Effector memory CD8-positive, alpha-beta T cell (primary cell): ENCODE results near the gene USE1.

Experiments used
- ATAC-seq: fragments of 150-1000 bp; cut with Tn5 transposase; replicated peaks from 2 replicates; pipeline ENCODE4 v1.10.0; 2021; ENCODE audit warnings: mild to moderate bottlenecking, moderate library complexity
- DNase-seq, 3 experiments: peaks; one replicate each; pipeline ENCODE4 v3.0.0; 2021
- H3K27ac Mint-ChIP-seq, 2 donors: one replicate each; pipeline ENCODE4 v1.8.0; 2022; ENCODE audit warnings: mild to moderate bottlenecking in 2 of 2, mixed read lengths in 2 of 2, moderate library complexity in 2 of 2
- H3K27me3 Mint-ChIP-seq, 2 donors: one replicate each; pipeline ENCODE4 v1.8.0; 2022; ENCODE audit warnings: mixed read lengths in 2 of 2
- H3K36me3 Mint-ChIP-seq: one replicate; pipeline ENCODE4 v1.8.0; 2022; ENCODE audit warnings: mild to moderate bottlenecking, moderate library complexity, mixed read lengths; ENCODE audit not compliant: insufficient read depth
- H3K4me1 Mint-ChIP-seq, 2 donors: one replicate each; pipeline ENCODE4 v1.8.0; 2022; ENCODE audit warnings: low read depth in 2 of 2, mixed read lengths in 2 of 2
- H3K4me3 Mint-ChIP-seq, 2 donors: one replicate each; pipeline ENCODE4 v1.8.0; 2022; ENCODE audit warnings: mild to moderate bottlenecking in 2 of 2, mixed read lengths in 2 of 2, moderate library complexity in 2 of 2
- H3K9me3 Mint-ChIP-seq, 2 donors: one replicate each; pipeline ENCODE4 v1.8.0; 2022; ENCODE audit warnings: mixed read lengths in 2 of 2

USE1 gene

DNA sequence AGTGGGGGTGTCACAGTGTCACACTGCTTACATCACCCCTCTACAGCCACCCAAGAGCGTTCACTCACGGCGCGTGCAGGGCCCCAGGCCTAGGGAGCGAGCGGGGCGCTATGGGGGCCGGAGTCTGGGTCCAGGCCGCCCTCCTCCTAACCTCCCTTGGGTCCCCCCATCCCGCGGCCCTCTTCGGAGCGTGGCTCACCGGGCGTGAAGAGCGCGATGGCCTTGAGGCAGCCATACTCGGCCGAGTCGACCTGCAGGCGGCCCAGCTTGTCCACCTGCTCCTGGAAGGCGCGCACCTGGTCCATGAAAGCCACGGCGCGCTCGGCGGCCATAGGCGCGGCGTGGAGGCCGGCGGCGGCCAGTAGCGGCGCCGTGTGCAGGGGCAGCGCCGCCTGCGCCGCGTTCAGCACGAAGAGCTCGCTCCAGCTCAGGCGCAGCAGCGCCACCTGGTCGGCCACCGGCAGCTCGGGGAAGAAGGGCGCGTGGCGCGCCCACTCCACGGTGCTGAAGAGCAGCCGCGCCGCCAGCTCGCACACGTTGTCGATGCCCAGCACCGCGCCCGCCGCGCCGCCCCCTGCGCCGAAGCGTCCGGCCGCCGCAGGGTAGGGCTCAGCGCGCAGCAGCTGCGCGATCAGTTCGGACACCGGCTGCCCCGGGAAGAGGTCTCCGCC, 20.3 kb downstream of the USE1 start:
- Mint-ChIP-seq H3K9me3 (no peaks in the 10 kb centered on the region), H3K27me3 (no peaks in the 10 kb centered on the region), H3K36me3 (peaks cover 9% of the 10 kb centered on the region), H3K4me1 (peaks cover 6% of the 10 kb centered on the region in 2 donors), H3K27ac (peak overlapping the region in 1 of 2 donors; percentile 16), H3K4me3 (peak overlapping the region; percentile 70 to 80)
- peak; percentile 93 for ATAC-seq
- DNase-seq: peak; percentile 61 to 71 (median 65)

DNA sequence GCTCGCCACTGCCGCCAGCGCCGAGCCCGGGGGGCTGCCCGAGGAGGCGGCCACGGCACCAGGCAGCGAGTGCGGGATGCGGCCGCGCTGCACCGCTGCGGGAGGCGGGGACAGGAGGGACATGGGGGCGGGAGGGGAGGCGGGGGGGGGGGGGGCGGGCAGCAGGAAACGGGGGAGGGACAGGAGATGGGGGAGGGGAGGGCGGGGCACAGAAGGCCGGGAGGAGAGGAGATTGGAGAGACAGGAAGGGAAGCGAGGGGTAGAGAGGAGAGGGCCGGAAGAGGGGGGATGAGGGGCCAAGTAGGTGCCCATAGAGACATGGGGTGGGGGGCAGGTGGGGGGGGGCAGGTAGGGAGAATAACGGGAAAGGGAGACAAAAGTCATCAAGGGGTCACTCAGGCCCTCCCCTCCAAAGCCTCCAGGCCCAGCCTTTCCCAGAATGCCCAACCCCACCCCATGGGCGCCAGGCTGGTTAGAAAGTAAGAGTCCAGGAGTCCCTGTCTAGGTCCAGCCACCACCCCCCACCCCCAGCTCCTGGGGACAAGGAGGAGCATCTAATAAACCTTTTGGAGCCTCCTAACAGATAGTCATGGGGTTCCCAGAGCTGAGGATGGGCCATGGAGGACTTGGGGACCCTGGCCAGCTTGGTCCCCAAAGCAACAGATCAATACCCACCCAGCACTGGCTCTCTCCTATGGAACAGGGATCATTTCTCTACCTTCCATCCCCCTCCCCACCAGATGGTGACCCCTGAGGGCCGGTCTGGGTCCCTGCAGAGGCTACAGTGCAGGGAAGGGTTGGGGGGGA, 21.0 kb downstream of the USE1 start:
- Mint-ChIP-seq H3K9me3 (no peaks in the 10 kb centered on the region), H3K4me1 (peaks cover 6% of the 10 kb centered on the region in 2 donors), H3K4me3 (peak overlapping the region; percentile 70 to 80), H3K36me3 (peaks cover 9% of the 10 kb centered on the region), H3K27ac (no peak overlapping the region), H3K27me3 (no peaks in the 10 kb centered on the region)
- DNase-seq (no peak), ATAC-seq (peak; percentile 30)

DNA sequence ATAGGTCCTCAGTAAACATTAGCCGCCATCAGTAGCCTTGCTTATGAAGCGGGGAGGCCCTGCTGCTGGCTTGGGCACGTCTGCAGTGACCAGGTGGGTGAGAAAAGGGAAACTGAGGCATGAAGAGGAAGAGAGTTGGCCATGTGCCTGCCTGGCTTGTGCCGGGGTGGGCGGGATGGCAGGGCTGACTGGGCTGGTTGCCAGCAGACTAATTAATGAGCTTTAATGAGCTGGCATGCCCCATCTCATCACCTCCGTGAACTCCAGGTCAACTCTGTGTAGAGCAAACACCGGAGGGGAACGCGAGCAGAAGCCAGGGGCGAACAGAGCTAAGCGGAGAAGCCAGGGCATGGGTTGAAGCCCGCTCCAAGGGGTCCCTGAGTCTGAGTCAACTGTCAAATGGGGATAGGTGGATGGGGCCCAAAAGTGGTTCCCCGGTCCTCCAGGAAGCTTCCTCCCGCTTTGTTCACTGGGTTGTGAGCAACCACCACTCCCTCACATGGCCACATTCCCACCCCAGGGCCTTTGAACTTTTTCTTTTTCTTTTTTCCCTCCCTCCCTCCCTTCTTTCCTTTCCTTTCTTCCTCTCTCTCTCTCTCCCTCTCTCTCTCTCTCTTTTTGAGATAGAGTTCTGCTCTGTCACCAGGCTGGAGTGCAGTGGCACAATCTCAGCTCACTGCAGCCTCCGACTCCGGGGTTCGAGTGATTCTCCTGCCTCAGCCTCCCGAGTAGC, 21.8 kb downstream of the USE1 start:
- Mint-ChIP-seq H3K36me3 (peaks cover 9% of the 10 kb centered on the region), H3K9me3 (no peaks in the 10 kb centered on the region), H3K27me3 (no peaks in the 10 kb centered on the region), H3K4me1 (peaks cover 6 to 8% of the 10 kb centered on the region in 2 donors), H3K27ac (no peak overlapping the region), H3K4me3 (peak overlapping the region; percentile 70 to 80)
- ATAC-seq: no peak
- no peak for DNase-seq

DNA sequence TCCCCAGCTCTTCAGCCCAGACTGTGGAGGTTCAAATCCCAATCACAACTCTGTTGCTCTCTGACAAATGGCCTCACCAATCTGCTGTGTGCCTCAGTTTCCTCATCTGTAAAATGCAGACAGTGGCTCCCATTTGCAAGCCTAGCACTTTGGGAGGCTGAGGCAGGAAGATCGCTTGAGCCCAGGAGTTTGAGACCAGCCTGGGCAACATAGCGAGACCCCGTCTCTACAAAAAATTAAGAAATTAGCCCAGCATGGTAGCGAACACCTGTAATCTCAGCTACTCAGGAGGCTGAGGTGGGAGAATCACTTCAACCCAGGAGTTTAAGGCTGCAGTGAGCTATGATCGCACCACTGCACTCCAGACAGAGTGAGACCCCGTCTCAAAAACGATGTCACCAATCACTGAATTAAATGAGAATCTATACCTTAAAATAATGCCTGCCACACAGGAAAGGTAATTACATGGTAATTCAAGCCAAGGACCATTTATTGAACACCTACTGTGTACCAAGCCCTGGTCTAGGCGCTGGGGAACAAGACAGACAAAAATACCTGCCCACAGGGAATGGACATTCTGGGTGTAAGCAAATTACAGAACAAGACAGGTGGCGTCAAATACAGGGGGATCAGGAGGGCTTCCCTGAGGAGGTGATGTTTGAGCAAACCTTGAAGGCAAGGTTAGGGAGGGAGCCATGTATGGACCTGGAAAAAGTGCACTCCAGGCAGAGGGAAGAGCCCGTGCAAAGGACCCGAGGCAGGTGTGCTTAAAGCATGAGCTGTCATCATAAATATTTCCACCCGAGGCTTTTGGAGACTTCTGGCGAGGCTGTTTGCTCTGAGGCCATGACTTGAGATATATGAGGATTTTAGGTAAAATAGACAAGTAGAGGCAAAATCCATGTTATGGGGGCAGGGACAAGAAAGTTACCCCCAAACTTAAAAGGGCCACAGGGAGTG, 22.9 kb downstream of the USE1 start:
- H3K36me3 Mint-ChIP-seq: peaks cover 9% of the 10 kb centered on the region
- H3K27me3 Mint-ChIP-seq: no peaks in the 10 kb centered on the region
- peak overlapping the region; percentile 22 to 33 for H3K4me3 Mint-ChIP-seq
- ATAC-seq: no peak
- H3K4me1 Mint-ChIP-seq: peaks cover 6 to 8% of the 10 kb centered on the region in 2 donors
- H3K9me3 Mint-ChIP-seq: no peaks in the 10 kb centered on the region
- DNase-seq: no peak
- H3K27ac Mint-ChIP-seq: no peak overlapping the region

DNA sequence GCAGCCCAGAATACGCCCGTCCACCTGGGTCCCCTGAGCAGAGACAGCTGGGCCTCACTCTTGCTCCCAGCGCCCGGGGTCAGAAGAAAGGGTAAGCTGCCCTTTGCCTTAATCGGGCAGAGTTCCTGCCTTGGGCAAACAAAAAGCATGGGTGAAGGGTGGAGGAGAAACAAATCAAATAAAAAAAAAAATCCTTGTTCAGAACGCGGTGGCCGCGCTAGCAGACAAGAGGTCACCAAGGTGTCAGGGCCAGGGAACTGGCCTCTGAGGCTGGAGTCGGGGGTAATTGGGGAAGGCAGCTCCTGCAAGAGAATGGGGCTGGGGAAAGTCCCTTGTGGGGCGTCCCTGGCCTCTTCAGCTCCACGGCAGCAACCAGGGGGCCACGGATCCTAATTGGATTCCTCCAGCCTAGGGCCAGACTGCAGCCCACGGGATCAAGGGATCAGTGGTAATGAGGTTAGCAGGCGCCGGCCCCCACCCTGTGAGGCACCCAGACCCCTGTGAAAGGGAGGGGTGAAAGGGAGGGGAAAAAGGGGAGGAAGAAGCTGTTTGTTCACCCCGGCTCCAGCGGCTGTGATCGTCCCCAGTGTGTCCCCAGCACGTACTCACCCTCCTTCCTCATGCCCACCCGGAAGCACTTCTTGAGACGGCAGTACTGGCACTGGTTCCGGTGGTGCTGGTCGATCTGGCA, 25.1 kb downstream of the USE1 start:
- H3K36me3 Mint-ChIP-seq: no peaks in the 10 kb centered on the region
- no peaks in the 10 kb centered on the region for H3K9me3 Mint-ChIP-seq
- no peaks in the 10 kb centered on the region for H3K27me3 Mint-ChIP-seq
- no peak overlapping the region for H3K27ac Mint-ChIP-seq
- no peak for DNase-seq
- no peak for ATAC-seq
- no peak overlapping the region for H3K4me3 Mint-ChIP-seq
- peaks cover 0 to 2% of the 10 kb centered on the region in 2 donors for H3K4me1 Mint-ChIP-seq

DNA sequence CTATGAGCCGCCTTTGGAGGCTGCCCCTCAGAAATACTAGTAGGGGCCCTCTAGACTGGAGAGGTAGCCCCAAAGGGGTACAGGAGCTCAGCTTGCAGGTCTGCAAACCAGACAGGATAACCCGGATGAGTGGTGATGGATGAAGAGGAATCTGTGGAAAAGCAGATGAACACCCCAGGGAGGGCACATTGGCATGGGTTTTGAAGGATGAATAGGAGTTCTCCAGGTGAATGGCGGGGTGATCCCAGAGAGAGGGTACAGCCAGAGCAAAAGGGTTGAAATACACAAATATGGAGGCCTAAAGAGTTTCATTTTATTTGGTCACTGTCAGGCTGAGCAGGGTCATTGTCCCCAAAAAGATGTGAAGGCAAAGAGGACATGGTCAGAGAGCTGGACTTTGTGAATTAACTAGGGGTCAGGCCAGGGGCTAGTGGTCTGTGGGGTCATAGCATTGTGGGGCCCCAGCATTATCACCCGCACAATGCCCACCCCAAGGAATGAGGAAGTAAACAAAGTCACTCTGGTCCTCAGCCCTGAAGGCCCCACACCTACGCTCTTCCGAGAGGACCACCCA, 25.8 kb downstream of the USE1 start:
- Mint-ChIP-seq H3K9me3 (no peaks in the 10 kb centered on the region), H3K36me3 (no peaks in the 10 kb centered on the region), H3K4me1 (peaks cover 0 to 2% of the 10 kb centered on the region in 2 donors), H3K27me3 (no peaks in the 10 kb centered on the region), H3K4me3 (no peak overlapping the region), H3K27ac (no peak overlapping the region)
- ATAC-seq (no peak), DNase-seq (no peak)

DNA sequence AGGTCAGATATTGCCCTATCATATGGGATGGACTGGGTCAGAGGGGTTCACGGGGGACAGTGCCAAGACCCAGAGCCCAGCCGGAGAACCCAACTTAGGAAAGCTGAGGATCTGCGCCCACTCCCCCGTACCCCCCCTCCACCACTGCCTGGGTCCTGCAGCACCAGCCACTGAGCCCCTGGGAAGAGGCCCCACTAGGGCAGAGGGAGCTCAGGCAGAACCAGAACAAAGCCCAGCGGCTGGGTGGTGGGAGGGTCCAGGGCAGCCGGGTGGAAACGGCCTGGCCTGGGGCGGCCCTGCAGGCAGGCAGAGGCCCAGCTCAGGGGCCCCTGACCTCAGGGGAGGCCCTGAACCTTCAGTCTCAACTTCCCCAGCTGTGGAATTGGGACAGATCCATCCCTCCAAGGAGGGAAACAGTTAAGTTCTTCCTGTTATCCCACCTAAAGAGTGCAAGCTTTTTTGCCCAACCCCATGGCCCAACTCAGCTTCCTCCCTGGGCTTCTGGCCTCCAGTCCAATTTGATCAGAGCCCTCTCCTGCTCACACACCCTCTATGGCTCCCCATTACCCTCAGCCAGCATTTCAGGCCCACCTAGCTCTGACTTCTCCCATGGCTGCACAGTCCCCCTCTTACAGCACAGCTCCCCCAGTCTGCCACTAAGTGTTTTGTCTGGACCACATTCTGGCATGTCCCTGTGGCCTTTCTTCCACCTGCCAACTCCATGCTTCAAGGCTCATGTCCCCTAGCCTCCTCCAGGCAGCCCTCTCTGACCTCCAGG, 27.5 kb downstream of the USE1 start:
- ATAC-seq: no peak
- DNase-seq: no peak
- H3K4me3 Mint-ChIP-seq: no peak overlapping the region
- peaks cover 11% of the 10 kb centered on the region for H3K36me3 Mint-ChIP-seq
- peak overlapping the region in 1 of 2 donors; percentile 2 for H3K27ac Mint-ChIP-seq
- peaks cover 12 to 13% of the 10 kb centered on the region in 2 donors for H3K4me1 Mint-ChIP-seq
- no peaks in the 10 kb centered on the region for H3K9me3 Mint-ChIP-seq
- H3K27me3 Mint-ChIP-seq: peaks cover 0 to 8% of the 10 kb centered on the region in 2 donors

DNA sequence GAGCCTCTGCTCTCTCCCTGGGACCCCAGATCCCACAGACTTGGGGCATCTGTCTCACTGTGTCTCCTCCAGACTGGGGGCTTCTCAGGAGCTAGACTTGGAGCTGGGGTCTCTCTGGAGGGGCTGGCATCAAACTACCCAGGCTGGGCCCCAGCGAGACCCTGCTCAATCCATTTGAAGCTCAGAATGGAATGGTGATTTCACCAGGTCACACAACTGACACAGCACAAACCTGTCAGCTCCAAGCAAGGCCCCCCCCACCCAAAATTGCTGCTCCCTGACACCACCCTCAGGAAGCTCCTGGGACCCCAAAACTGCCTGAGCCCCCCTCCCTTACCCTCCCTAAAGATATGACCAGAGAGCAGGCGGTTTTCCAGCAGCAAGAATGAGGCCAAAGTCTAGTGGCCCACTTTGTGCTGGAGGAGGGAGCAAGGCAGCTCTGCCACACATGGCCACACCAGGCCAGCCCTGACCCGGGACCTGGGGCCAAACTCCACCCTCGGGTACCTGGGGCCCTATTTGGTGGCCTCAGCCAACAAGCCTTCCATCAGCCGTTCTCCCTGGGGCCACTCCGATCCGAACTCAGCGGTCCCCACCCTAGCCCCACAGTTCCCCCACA, 28.2 kb downstream of the USE1 start:
- no peaks in the 10 kb centered on the region for H3K9me3 Mint-ChIP-seq
- H3K36me3 Mint-ChIP-seq: peaks cover 11% of the 10 kb centered on the region
- peak overlapping the region in 1 of 2 donors; percentile 66 for H3K4me3 Mint-ChIP-seq
- H3K27me3 Mint-ChIP-seq: peaks cover 0 to 8% of the 10 kb centered on the region in 2 donors
- DNase-seq (no peak), ATAC-seq (no peak)
- peaks cover 12 to 13% of the 10 kb centered on the region in 2 donors for H3K4me1 Mint-ChIP-seq
- peak overlapping the region in 1 of 2 donors; percentile 26 for H3K27ac Mint-ChIP-seq

DNA sequence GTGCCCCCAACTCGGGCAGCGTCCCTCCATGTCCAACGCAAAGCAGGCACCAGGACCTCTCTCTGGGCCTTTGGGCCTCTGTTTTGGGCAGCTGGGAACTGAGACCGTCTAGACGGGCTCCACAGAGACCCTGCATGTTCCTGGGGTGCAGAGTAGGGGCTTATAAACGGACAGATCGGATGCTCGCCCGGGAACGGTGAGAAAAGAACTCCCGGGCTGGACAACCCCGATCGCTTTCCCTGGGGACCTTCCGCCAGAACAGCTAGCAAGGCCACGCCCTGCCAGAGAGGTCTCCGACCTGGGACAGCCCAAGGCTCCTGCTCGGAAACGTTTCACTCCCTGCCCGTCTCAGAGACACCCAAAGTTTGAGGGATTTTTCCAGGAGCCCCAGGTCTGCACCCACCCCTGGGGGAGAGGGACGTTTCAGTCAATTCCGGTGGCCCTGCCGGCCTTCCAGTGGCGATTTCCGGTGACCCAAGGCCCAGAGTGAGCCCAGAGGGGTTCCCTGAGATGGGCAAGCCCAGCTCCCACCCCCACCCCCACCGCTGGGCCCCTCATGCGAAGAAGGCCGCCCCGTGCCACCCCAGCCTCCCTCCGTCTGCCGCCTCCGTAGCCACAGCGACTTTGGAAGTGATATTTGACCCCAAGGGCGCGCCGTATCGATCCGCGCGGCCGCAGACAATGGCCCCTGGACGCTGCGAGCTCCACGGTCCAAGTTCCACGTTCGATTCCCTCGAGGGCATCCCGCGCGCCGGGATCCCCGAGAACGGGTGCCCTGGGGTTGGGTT, 28.9 kb downstream of the USE1 start:
- Mint-ChIP-seq H3K9me3 (no peaks in the 10 kb centered on the region), H3K4me1 (peaks cover 12 to 13% of the 10 kb centered on the region in 2 donors), H3K27ac (peak overlapping the region in 1 of 2 donors; percentile 26), H3K36me3 (peaks cover 11% of the 10 kb centered on the region), H3K4me3 (peak overlapping the region; percentile 58 to 66), H3K27me3 (peaks cover 0 to 8% of the 10 kb centered on the region in 2 donors)
- DNase-seq (no peak), ATAC-seq (no peak)

DNA sequence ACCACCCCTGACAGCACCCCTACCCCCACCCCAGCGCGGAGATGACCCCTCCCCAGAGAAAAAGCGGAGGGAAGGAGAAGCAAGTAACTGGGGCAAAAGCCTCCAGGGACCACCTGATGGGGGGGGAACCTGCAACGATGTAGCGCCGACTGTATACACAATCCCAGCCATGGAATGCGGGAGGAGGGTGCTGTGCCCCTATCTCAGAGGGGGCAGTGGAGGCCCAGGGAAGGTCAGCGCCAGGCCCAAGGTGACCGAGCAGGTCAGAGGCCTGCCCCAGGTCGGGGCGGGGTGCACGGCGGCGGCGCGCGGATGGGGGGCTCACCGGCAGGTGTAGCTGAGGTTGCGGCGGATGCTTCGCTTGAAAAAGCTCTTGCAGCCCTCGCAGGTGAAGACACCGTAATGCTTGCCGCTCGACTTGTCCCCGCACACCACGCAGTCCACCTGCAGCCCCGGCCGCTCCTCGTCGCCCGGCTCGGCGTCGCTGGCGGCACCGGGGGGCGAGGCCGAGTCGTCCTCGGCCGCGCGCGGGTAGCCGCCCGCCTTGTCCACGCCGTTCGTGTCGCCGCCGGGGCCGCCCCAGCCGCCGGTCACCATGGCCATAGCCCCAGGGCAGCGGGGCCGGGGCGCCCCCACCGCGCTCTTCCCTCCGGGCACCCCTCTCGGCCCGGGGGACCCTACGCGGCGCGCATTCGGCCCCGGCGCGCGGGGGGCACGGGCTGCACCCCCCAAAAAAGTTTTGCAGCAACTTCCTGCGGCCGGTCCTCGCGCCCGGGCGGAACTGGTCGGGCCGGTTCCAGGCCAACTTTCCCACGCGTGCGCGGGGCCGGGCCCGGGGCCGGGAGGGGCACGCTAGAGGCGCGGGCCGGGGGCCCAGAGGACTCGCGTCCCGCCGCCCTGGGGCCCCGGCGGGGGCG, 29.7 kb downstream of the USE1 start:
- Mint-ChIP-seq H3K27ac (no peak overlapping the region), H3K36me3 (peaks cover 11% of the 10 kb centered on the region), H3K4me1 (peaks cover 12 to 13% of the 10 kb centered on the region in 2 donors), H3K4me3 (peak overlapping the region; percentile 58 to 66), H3K9me3 (no peaks in the 10 kb centered on the region), H3K27me3 (peaks cover 0 to 8% of the 10 kb centered on the region in 2 donors)
- DNase-seq: no peak
- peak; percentile 7 for ATAC-seq
